GM19043 (cell line): Measurements from ENCODE around the gene CFTR.
"Not testable (repeated sequence)": the region's sequence is repeated elsewhere in the genome, so short reads cannot be mapped to it uniquely, and the experiment has no call there.

Experiments
- ATAC-seq: cut with Tn5 transposase; IDR thresholded peaks from one replicate; pipeline ENCODE4 v1.9.1; 2021; ENCODE audit warnings: low read depth; ENCODE audit not compliant: unreplicated experiment

CFTR gene

GRCh38 chr7:117493460-117493859 is 13.6 kb downstream of the CFTR start:
- no peak for ATAC-seq

- ATAC-seq = no peak
Observed at GRCh38 chr7:117495308-117495707, 15.5 kb downstream of the CFTR start.

GRCh38 chr7:117502331-117502730 is 22.5 kb downstream of the CFTR start:
- no peak for ATAC-seq

GRCh38 chr7:117505238-117505637 is 25.4 kb downstream of the CFTR start:
- ATAC-seq = no peak

GRCh38 chr7:117508676-117509075 is 28.9 kb downstream of the CFTR start:
- no peak for ATAC-seq

GRCh38 chr7:117517194-117517593 is 37.4 kb downstream of the CFTR start:
- ATAC-seq = not testable (repeated sequence)

GRCh38 chr7:117530390-117530789 is 50.6 kb downstream of the CFTR start:
- no peak for ATAC-seq

GRCh38 chr7:117531595-117532244 is 51.9 kb downstream of the CFTR start:
- no peak for ATAC-seq

GRCh38 chr7:117538053-117538452 is 58.2 kb downstream of the CFTR start:
- ATAC-seq = no peak

GRCh38 chr7:117544061-117544460 is 64.2 kb downstream of the CFTR start:
- ATAC-seq = no peak

- ATAC-seq = no peak
Observed at GRCh38 chr7:117548035-117548434, 68.2 kb downstream of the CFTR start.

GRCh38 chr7:117550625-117551024 is 70.8 kb downstream of the CFTR start:
- no peak for ATAC-seq

- ATAC-seq = no peak
Observed at GRCh38 chr7:117552660-117553059, 72.8 kb downstream of the CFTR start.

GRCh38 chr7:117555260-117555659 is 75.4 kb downstream of the CFTR start:
- no peak for ATAC-seq

GRCh38 chr7:117559391-117559790 is 79.6 kb downstream of the CFTR start:
- no peak for ATAC-seq

- no peak for ATAC-seq
Observed at GRCh38 chr7:117560030-117560429, 80.2 kb downstream of the CFTR start.

GRCh38 chr7:117562759-117563158 is 82.9 kb downstream of the CFTR start:
- no peak for ATAC-seq

- ATAC-seq = no peak
Observed at GRCh38 chr7:117564080-117564479, 84.3 kb downstream of the CFTR start.

GRCh38 chr7:117564627-117565026 is 84.8 kb downstream of the CFTR start:
- ATAC-seq = no peak

- ATAC-seq = no peak
Observed at GRCh38 chr7:117565226-117565625, 85.4 kb downstream of the CFTR start.

- no peak for ATAC-seq
Observed at GRCh38 chr7:117567781-117568180, 88.0 kb downstream of the CFTR start.

GRCh38 chr7:117572856-117573620 is 93.2 kb downstream of the CFTR start:
- ATAC-seq = no peak
